Caco-2 (cell line): ENCODE measurements around the gene TFF3. TPM values are rescaled to one million over a fixed set of nuclear protein-coding genes. Genes with fewer than 3 reads are reported as not detected.

Experiments used
- BruUV-seq: library from RNA; stranded (reverse); fragments of 400-500 nt; replicated peaks from 2 replicates; lab custom pipeline; 2021; lab: Mats Ljungman, UMichigan
- CTCF ChIA-PET: fragments of 300-600 bp; sonication (Branson Sonifier 250); formaldehyde crosslinking; loops from one replicate; lab custom pipeline; 2022; ENCODE audit warnings: antibody characterized with exemption; lab: Charles Lee
- POLR2A ChIA-PET: fragments of 300-600 bp; sonication (Branson Sonifier 250); formaldehyde crosslinking; loops from one replicate; lab custom pipeline; 2022; ENCODE audit warnings: antibody characterized with exemption; lab: Charles Lee
- DNase-seq, 2 experiments: peaks; one replicate each; pipeline versions ENCODE4 v3.0.0 to v3.0.0-alpha.2; 2020 to 2022
- H3K27me3 ChIP-seq: replicated peaks from 2 replicates; pipeline ENCODE4 v1.6.0; 2011; ENCODE audit warnings: low read length; ENCODE audit not compliant: control insufficient read depth, insufficient read depth
- H3K36me3 ChIP-seq: 2 replicates; pipeline ENCODE4 v1.5.1; 2011; ENCODE audit warnings: low read length; ENCODE audit not compliant: control insufficient read depth, insufficient read depth
- H3K4me1 ChIP-seq: fragments of 250-450 bp; sonication (Bioruptor Pico); 2 replicates; pipeline ENCODE4 v1.5.1; 2020; ENCODE audit warnings: mild to moderate bottlenecking
- H3K4me3 ChIP-seq: 2 replicates; pipeline ENCODE4 v1.5.1; 2011; ENCODE audit warnings: low read depth, mild to moderate bottlenecking, control low read depth, low read length
- H3K9me3 ChIP-seq: fragments of 250-450 bp; sonication (Bioruptor Pico); 2 replicates; pipeline ENCODE4 v1.5.1; 2020; ENCODE audit warnings: mild to moderate bottlenecking, moderate library complexity
- H3K27ac Mint-ChIP-seq: one replicate; pipeline ENCODE4 v1.8.0; 2022; ENCODE audit warnings: mixed read lengths; ENCODE audit not compliant: unreplicated experiment
- H3K27me3 Mint-ChIP-seq: one replicate; pipeline ENCODE4 v1.8.0; 2022; ENCODE audit warnings: mixed read lengths; ENCODE audit not compliant: insufficient read depth, unreplicated experiment
- H3K36me3 Mint-ChIP-seq: one replicate; pipeline ENCODE4 v1.8.0; 2022; ENCODE audit warnings: mild to moderate bottlenecking, mixed read lengths; ENCODE audit not compliant: insufficient read depth, unreplicated experiment
- H3K4me1 Mint-ChIP-seq: one replicate; pipeline ENCODE4 v1.8.0; 2022; ENCODE audit warnings: low read depth, mixed read lengths; ENCODE audit not compliant: unreplicated experiment
- H3K4me3 Mint-ChIP-seq: one replicate; pipeline ENCODE4 v1.8.0; 2022; ENCODE audit warnings: mild to moderate bottlenecking, moderate library complexity, mixed read lengths; ENCODE audit not compliant: unreplicated experiment
- H3K9me3 Mint-ChIP-seq: one replicate; pipeline ENCODE4 v1.8.0; 2022; ENCODE audit warnings: mixed read lengths; ENCODE audit not compliant: unreplicated experiment
- CTCF ChIP-seq, 2 experiments: fragments of 200-600 bp in 1 of 2; IDR thresholded peaks; 1 replicate in 1 of 2; 2 replicates in 1 of 2; pipeline versions ENCODE4 v1.5.1 to v1.8.0; 2011 to 2022; ENCODE audit warnings: antibody characterized with exemption in 1 of 2, control low read depth in 1 of 2, inconsistent platforms in 1 of 2, low read depth in 1 of 2, low read length in 1 of 2, mild to moderate bottlenecking in 1 of 2, moderate library complexity in 1 of 2; ENCODE audit not compliant: insufficient read depth in 1 of 2, severe bottlenecking in 1 of 2, unreplicated experiment in 1 of 2
- intact Hi-C: fragments of 100-400 bp; cut with micrococcal nuclease; formaldehyde crosslinking; loops from one replicate; pipeline ENCODE4 v1.10.0; 2022; ENCODE audit not compliant: unreplicated experiment
- total RNA-seq: library from RNA; stranded (reverse); gene quantifications from 2 replicates; pipeline ENCODE4 v1.2.3, GENCODE V29; 2022

Gene TFF3
- total RNA-seq, 1 experiment from 2014 or later, result 65.8 TPM

DNA sequence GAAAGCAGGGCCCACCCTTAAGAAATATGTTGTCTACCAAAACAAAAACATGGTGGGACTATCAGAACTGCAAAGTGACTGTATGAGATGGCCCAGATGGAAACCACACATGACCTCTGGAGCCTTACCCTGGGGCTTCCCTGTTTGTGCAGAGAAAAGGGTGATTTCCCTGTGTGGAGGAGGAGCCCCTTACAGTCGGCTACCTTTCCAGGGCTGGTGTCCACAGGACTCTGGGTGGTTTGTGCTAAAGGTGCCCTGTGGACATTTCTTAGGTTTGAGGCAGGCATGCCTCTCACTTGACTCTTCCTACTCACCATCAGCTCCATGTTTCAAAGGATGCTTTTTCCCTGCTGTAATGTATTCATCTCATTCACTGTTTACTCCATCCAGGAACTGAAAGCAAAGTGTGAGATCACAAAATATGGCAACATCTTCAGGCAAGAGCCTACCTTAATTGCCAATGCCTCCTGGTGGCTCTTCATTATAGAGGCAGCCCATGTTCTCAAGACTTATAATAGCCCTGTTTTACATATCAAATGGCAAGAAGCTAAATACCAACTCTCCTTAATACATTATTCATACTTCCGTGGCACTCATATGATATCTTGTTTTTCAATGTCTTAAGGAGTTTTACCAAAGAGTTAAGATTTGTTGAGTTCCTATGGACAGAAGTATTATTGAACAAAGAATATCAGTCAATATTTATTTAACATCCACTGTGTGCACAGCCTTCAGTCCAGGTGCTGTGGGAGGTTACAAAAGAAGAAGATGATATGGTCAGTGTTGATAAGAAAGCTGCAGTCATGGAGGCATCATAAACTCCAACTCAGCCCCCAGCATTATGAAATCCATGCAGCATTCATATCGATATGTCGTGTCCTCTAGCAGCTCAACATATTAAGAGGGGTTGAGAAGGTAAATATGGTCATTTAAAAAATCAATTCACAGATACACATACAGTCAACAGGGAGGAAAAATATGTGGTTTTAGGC, 15.5 kb upstream of the TFF3 start:
- Histone ChIP-seq H3K36me3 (no peaks in the 10 kb centered on the region), H3K9me3 (peaks cover 15% of the 10 kb centered on the region), H3K27me3 (no peaks in the 10 kb centered on the region), H3K4me3 (no peak overlapping the region), H3K4me1 (peaks cover 33% of the 10 kb centered on the region)
- ChIA-PET POLR2A (no interaction called here), CTCF (interaction anchor here (0.8 to 1.2 kb wide), 2 partner anchors 16 to 22 kb away, joined by 3 to 5 read pairs; partner anchors contain the start of gene TFF3)
- H3K4me3 Mint-ChIP-seq, result peak overlapping the region; percentile 66
- H3K9me3 Mint-ChIP-seq, result peaks cover 46% of the 10 kb centered on the region
- H3K36me3 Mint-ChIP-seq, result peaks cover 6% of the 10 kb centered on the region
- no TSS peak for BruUV-seq
- no peaks in the 10 kb centered on the region for H3K27me3 Mint-ChIP-seq
- intact Hi-C loops, result loop anchor here (1.0 to 5.0 kb wide), 3 partner anchors 15 to 122 kb away; partner anchors contain the start of genes TFF1 and TFF3
- peak; percentile 52 to 61 for DNase-seq
- H3K27ac Mint-ChIP-seq, result peak overlapping the region; percentile 90
- TF ChIP-seq CTCF (IDR thresholded peaks at IDR 0.05; ENCODE audit: insufficient read depth in 1 of 2, low read depth in 1 of 2, low read length in 1 of 2, severe bottlenecking in 1 of 2, unreplicated experiment in 1 of 2), result peak in 1 of 2 experiments; percentile 8
- H3K4me1 Mint-ChIP-seq, result peaks cover 40% of the 10 kb centered on the region

- peaks cover 5% of the 10 kb centered on the region for H3K36me3 Mint-ChIP-seq
- no peak overlapping the region for H3K4me3 ChIP-seq
- no peak overlapping the region for H3K4me3 Mint-ChIP-seq
- TF ChIP-seq CTCF (IDR thresholded peaks at IDR 0.05; ENCODE audit: insufficient read depth in 1 of 2, low read depth in 1 of 2, low read length in 1 of 2, severe bottlenecking in 1 of 2, unreplicated experiment in 1 of 2), result no peak
- CTCF ChIA-PET, result no interaction called here
- H3K27me3 ChIP-seq, result no peaks in the 10 kb centered on the region
- H3K9me3 Mint-ChIP-seq, result peaks cover 33% of the 10 kb centered on the region
- POLR2A ChIA-PET, result no interaction called here
- H3K27me3 Mint-ChIP-seq, result no peaks in the 10 kb centered on the region
- H3K4me1 ChIP-seq, result no peaks in the 10 kb centered on the region; the same call in none of the 2 replicates
- H3K27ac Mint-ChIP-seq, result no peak overlapping the region
- no TSS peak for BruUV-seq
- intact Hi-C loops, result no loop called here
- no peak for DNase-seq
- peaks cover 6% of the 10 kb centered on the region for H3K4me1 Mint-ChIP-seq
- H3K9me3 ChIP-seq, result no peaks in the 10 kb centered on the region
- H3K36me3 ChIP-seq, result no peaks in the 10 kb centered on the region
Observed at GRCh38 chr21:42324896-42325295, 9.7 kb upstream of the TFF3 start.

- Mint-ChIP-seq H3K36me3 (no peaks in the 10 kb centered on the region), H3K27ac (no peak overlapping the region), H3K27me3 (no peaks in the 10 kb centered on the region), H3K4me3 (no peak overlapping the region), H3K4me1 (no peaks in the 10 kb centered on the region), H3K9me3 (peaks cover 24% of the 10 kb centered on the region)
- Histone ChIP-seq H3K27me3 (no peaks in the 10 kb centered on the region), H3K4me3 (no peak overlapping the region), H3K9me3 (no peaks in the 10 kb centered on the region), H3K4me1 (peaks cover 5% of the 10 kb centered on the region; the same call in 1 of the 2 replicates), H3K36me3 (no peaks in the 10 kb centered on the region)
- intact Hi-C loops, result no loop called here
- no peak for DNase-seq
- CTCF ChIA-PET, result no interaction called here
- no TSS peak for BruUV-seq
- no peak for TF ChIP-seq CTCF (IDR thresholded peaks at IDR 0.05; ENCODE audit: insufficient read depth in 1 of 2, low read depth in 1 of 2, low read length in 1 of 2, severe bottlenecking in 1 of 2, unreplicated experiment in 1 of 2)
- POLR2A ChIA-PET, result no interaction called here
Observed at GRCh38 chr21:42321845-42322244, 6.6 kb upstream of the TFF3 start.
